D721Med (cell line): Measurements from ENCODE around the gene BPTF.
"Not testable (repeated sequence)": the region's sequence is repeated elsewhere in the genome, so short reads cannot be mapped to it uniquely, and the experiment has no call there.

ENCODE experiments used
- DNase-seq: peaks from one replicate; pipeline ENCODE4 v3.0.0; 2011; ENCODE audit warnings: low spot score; ENCODE audit not compliant: insufficient read length
- FAIRE-seq: peaks from 2 replicates; lab custom pipeline; 2011; peaks lifted over from hg19 to GRCh38; lab: Jason Lieb, UNC
- CTCF ChIP-seq: IDR thresholded peaks from 2 replicates; pipeline ENCODE4 v1.5.1; 2012; ENCODE audit warnings: mild to moderate bottlenecking, control low read depth; ENCODE audit not compliant: insufficient read depth; ENCODE audit errors: missing control alignments

The BPTF gene

GRCh38 chr17:67902511-67903231 lies 77.4 kb downstream of the BPTF start:
- DNase-seq (no peak), FAIRE-seq (no peak)
- TF ChIP-seq CTCF: no peak

- not testable (repeated sequence) for FAIRE-seq, DNase-seq
These were observed 80.0 kb downstream of the BPTF start for GRCh38 chr17:67905298-67905697.

- DNase-seq, FAIRE-seq: not testable (repeated sequence)
These were observed 85.0 kb downstream of the BPTF start for GRCh38 chr17:67910117-67910803.

GRCh38 chr17:67911059-67911782 lies 85.9 kb downstream of the BPTF start:
- FAIRE-seq (no peak), DNase-seq (no peak)
- TF ChIP-seq CTCF: no peak

GRCh38 chr17:67912088-67912487 lies 86.8 kb downstream of the BPTF start:
- DNase-seq: no peak
- TF ChIP-seq CTCF: no peak
- no peak for FAIRE-seq

- DNase-seq (no peak), FAIRE-seq (no peak)
- no peak for TF ChIP-seq CTCF
These were observed 87.4 kb downstream of the BPTF start for GRCh38 chr17:67912656-67913055.

GRCh38 chr17:67920212-67920611 lies 94.9 kb downstream of the BPTF start:
- no peak for DNase-seq
- TF ChIP-seq CTCF: no peak
- no peak for FAIRE-seq

- DNase-seq (no peak), FAIRE-seq (no peak)
- TF ChIP-seq CTCF: no peak
These were observed 97.2 kb downstream of the BPTF start for GRCh38 chr17:67922503-67922902.

GRCh38 chr17:67928842-67929241 lies 103.5 kb downstream of the BPTF start:
- not testable (repeated sequence) for DNase-seq, FAIRE-seq
